SK-N-MC (cell line): ENCODE results near the gene HLA-DOA.
A peak's percentile ranks its signal among the peaks of the same experiment; 100 is the strongest.

Experiments used
- DNase-seq: peaks from one replicate; pipeline ENCODE4 v3.0.0-alpha.2; 2011; ENCODE audit warnings: low read depth, low spot score
- H3K27ac ChIP-seq: fragments of 200-600 bp; sonication (generic); 2 replicates; pipeline ENCODE4 v1.5.1; 2016; ENCODE audit warnings: mixed run types
- H3K36me3 ChIP-seq: fragments of 200-600 bp; sonication (generic); 2 replicates; pipeline ENCODE4 v1.6.1; 2017; ENCODE audit warnings: antibody characterized with exemption, low read length, mixed read lengths; ENCODE audit not compliant: insufficient read depth
- H3K4me3 ChIP-seq: fragments of 200-600 bp; sonication (generic); 2 replicates; pipeline ENCODE4 v1.5.1; 2016
- H3K9ac ChIP-seq: fragments of 200-600 bp; sonication (generic); 2 replicates; pipeline ENCODE4 v1.8.0; 2017; ENCODE audit warnings: mixed run types, mixed read lengths; ENCODE audit not compliant: insufficient read length
- H3K9me3 ChIP-seq: fragments of 200-600 bp; sonication (generic); 2 replicates; pipeline ENCODE4 v1.6.1; 2017; ENCODE audit warnings: low read depth, mild to moderate bottlenecking, antibody characterized with exemption, low read length, moderate library complexity, mixed read lengths
- EZH2 ChIP-seq: fragments of 200-600 bp; sonication (generic); IDR thresholded peaks from one replicate; pipeline ENCODE4 v1.6.1; 2017; ENCODE audit warnings: antibody characterized with exemption
- FOXP2 ChIP-seq: optimal IDR thresholded peaks from 2 replicates; pipeline ENCODE3; 2011; ENCODE audit warnings: mild to moderate bottlenecking, moderate library complexity; ENCODE audit not compliant: insufficient read depth; ENCODE audit errors: extremely low read length, control extremely low read depth
- POLR2AphosphoS5 ChIP-seq: IDR thresholded peaks from 2 replicates; pipeline ENCODE4 v1.6.1; 2012; ENCODE audit warnings: mild to moderate bottlenecking, low read depth, low read length, borderline replicate concordance

The HLA-DOA gene

GRCh38 chr6:32982702-32983492 is 26.5 kb downstream of the HLA-DOA start:
- H3K36me3 ChIP-seq: peaks cover 46% of the 10 kb centered on the region
- H3K27ac ChIP-seq: peak overlapping the region; percentile 78

GRCh38 chr6:32982084-32982701 is 27.2 kb downstream of the HLA-DOA start:
- H3K36me3 ChIP-seq: peaks cover 53% of the 10 kb centered on the region
- no peak overlapping the region for H3K4me3 ChIP-seq
- no peaks in the 10 kb centered on the region for H3K9me3 ChIP-seq
- TF ChIP-seq EZH2 (no peak), FOXP2 (no peak), POLR2AphosphoS5 (peak; percentile 57)
- peak overlapping the region; percentile 78 for H3K27ac ChIP-seq
- no peak overlapping the region for H3K9ac ChIP-seq
- DNase-seq: no peak

More at GRCh38 chr6:32982702-32983492, 26.5 kb downstream of the HLA-DOA start:
- no peak; the same call in none of the 2 replicates for TF ChIP-seq POLR2AphosphoS5
- no peak for TF ChIP-seq EZH2
- no peak for TF ChIP-seq FOXP2
- Histone ChIP-seq H3K9ac (no peak overlapping the region), H3K9me3 (no peaks in the 10 kb centered on the region), H3K4me3 (no peak overlapping the region)
- no peak for DNase-seq

GRCh38 chr6:32980488-32981038 is 28.8 kb downstream of the HLA-DOA start:
- no peak for DNase-seq
- peak overlapping the region; percentile 26; the same call in 1 of the 2 replicates for H3K27ac ChIP-seq
- no peak overlapping the region for H3K4me3 ChIP-seq
- peaks cover 69% of the 10 kb centered on the region for H3K36me3 ChIP-seq
- no peaks in the 10 kb centered on the region for H3K9me3 ChIP-seq
- no peak overlapping the region for H3K9ac ChIP-seq
- TF ChIP-seq FOXP2 (no peak), EZH2 (no peak), POLR2AphosphoS5 (no peak; the same call in 1 of the 2 replicates)

- Histone ChIP-seq H3K36me3 (peaks cover 76% of the 10 kb centered on the region), H3K9ac (no peak overlapping the region), H3K9me3 (no peaks in the 10 kb centered on the region), H3K4me3 (no peak overlapping the region), H3K27ac (peak overlapping the region; percentile 26)
- DNase-seq: no peak
- TF ChIP-seq POLR2AphosphoS5 (no peak; the same call in 1 of the 2 replicates), FOXP2 (no peak), EZH2 (no peak)
Measured at GRCh38 chr6:32979720-32980487, 29.5 kb downstream of the HLA-DOA start.

GRCh38 chr6:32977953-32978324 is 31.5 kb downstream of the HLA-DOA start:
- Histone ChIP-seq H3K4me3 (no peak overlapping the region), H3K36me3 (peaks cover 96% of the 10 kb centered on the region), H3K9me3 (no peaks in the 10 kb centered on the region), H3K9ac (no peak overlapping the region), H3K27ac (0 out of 2 replicates have a peak overlapping the region, but pooled peaks have one; percentile 51)
- DNase-seq: no peak
- TF ChIP-seq POLR2AphosphoS5: no peak

- DNase-seq: no peak
- H3K9me3 ChIP-seq: no peaks in the 10 kb centered on the region
- H3K27ac ChIP-seq: peak overlapping the region; percentile 51; the same call in 1 of the 2 replicates
- H3K9ac ChIP-seq: no peak overlapping the region
- no peak; the same call in 1 of the 2 replicates for TF ChIP-seq POLR2AphosphoS5
- no peak for TF ChIP-seq FOXP2
- no peak for TF ChIP-seq EZH2
- H3K36me3 ChIP-seq: peaks cover 100% of the 10 kb centered on the region
- H3K4me3 ChIP-seq: no peak overlapping the region
Measured at GRCh38 chr6:32977272-32977952, 32.0 kb downstream of the HLA-DOA start.

GRCh38 chr6:32976334-32977069 is 32.9 kb downstream of the HLA-DOA start:
- Histone ChIP-seq H3K36me3 (peaks cover 93% of the 10 kb centered on the region), H3K9me3 (no peaks in the 10 kb centered on the region), H3K27ac (no peak overlapping the region), H3K9ac (no peak overlapping the region), H3K4me3 (0 out of 2 replicates have a peak overlapping the region, but pooled peaks have one; percentile 0)
- DNase-seq: no peak
- no peak for TF ChIP-seq EZH2
- no peak for TF ChIP-seq FOXP2
- no peak for TF ChIP-seq POLR2AphosphoS5
